ENCODE data around the gene MTO1.
A peak's percentile ranks its signal among the peaks of the same experiment; 100 is the strongest.

Gene MTO1

DNA sequence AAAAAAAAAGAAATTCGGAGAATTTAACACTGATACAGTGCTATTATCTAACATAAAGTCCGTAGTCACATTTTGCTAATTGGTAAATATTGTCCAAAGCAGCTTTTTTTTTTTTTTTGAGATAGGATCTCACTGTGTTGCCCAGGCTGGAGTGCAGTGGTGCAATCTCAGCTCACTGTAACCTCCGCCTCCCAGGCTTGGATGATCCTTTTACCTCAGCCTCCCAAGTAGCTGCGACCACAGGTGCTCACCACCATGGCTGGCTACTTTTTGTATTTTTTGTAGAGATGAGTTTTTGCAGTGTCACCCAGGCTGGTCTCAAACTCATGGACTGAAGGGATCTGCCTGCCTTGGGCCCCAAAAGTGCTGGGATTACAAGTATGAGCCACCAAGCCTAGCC is 15.9 kb downstream of the MTO1 start:
- H3K4me3 ChIP-seq (ENCODE audit: control insufficient read depth, low read depth, low read length): no peak overlapping the region
- no peak for DNase-seq (ENCODE audit: low read depth)
- TF ChIP-seq, protein P1, sequence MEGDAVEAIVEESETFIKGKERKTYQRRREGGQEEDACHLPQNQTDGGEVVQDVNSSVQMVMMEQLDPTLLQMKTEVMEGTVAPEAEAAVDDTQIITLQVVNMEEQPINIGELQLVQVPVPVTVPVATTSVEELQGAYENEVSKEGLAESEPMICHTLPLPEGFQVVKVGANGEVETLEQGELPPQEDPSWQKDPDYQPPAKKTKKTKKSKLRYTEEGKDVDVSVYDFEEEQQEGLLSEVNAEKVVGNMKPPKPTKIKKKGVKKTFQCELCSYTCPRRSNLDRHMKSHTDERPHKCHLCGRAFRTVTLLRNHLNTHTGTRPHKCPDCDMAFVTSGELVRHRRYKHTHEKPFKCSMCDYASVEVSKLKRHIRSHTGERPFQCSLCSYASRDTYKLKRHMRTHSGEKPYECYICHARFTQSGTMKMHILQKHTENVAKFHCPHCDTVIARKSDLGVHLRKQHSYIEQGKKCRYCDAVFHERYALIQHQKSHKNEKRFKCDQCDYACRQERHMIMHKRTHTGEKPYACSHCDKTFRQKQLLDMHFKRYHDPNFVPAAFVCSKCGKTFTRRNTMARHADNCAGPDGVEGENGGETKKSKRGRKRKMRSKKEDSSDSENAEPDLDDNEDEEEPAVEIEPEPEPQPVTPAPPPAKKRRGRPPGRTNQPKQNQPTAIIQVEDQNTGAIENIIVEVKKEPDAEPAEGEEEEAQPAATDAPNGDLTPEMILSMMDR (conservative IDR thresholded peaks at IDR 0.05; ENCODE audit: control insufficient read depth, insufficient read depth, low read depth, low read length): no peak

DNA sequence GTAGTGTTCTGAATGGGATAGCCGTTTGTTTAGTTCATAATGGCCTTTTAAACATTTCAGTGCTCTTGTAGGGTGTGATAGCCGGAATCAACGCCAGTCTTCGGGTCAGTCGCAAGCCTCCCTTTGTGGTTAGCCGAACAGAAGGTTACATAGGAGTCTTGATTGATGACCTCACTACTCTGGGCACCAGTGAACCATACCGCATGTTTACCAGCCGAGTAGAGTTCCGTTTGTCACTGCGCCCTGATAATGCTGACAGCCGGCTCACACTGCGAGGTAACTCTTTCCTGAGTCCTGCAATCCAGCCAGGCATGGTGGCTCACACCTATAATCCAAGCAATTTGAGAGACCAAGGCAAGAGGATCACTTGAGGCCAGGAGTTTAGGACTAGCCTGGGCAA is 20.4 kb downstream of the MTO1 start:
- TF ChIP-seq, protein P1 (conservative IDR thresholded peaks at IDR 0.05; ENCODE audit: control insufficient read depth, insufficient read depth, low read depth, low read length): no peak

DNA sequence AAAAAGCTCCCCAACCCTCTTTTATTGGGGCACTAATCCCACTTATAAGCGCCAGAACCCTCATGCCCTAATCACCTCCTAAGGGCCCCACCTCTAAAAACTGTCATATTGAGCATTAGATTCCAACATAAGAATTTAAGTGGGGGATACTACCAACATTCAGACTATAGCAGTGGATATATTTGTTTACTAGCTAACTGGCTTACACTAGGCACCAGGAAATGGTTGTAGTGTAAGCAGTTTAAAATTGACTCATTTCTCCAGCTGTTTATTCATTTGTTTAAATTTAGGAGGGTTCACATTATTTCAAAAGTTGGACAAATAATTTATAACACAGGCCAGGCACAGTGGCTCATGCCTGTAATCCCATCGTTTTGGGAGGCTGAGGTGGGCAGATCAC is 22.9 kb downstream of the MTO1 start:
- no peak overlapping the region for H3K4me3 ChIP-seq (ENCODE audit: control insufficient read depth, low read depth, low read length)

More for the DNA sequence above, 20.4 kb downstream of the MTO1 start:
- no peak overlapping the region for H3K4me3 ChIP-seq (ENCODE audit: control insufficient read depth, low read depth, low read length)
- peak; percentile 13 for DNase-seq (ENCODE audit: low read depth)

DNA sequence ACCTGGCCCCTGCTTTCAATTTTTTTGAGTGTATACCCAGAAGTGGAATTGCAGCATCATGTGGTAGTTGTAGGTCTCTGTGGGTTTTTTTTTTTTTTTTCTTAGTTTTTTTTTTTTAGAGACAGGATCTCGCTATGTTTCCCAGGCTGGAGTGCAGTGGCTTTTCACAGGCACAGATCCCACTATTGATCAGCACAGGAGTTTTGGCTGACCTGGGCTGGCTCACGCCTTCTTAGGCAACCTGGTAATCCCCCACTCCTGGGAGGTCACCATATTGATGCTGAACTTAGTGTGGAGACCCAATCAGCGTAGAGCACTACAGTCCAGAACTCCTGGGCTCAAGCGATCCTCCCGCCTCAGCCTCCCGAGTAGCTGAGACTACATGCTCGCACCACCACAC is 25.9 kb downstream of the MTO1 start:
- TF ChIP-seq, protein P1 (conservative IDR thresholded peaks at IDR 0.05; ENCODE audit: control insufficient read depth, insufficient read depth, low read depth, low read length): no peak
- DNase-seq (ENCODE audit: low read depth): no peak

More for the DNA sequence above, 22.9 kb downstream of the MTO1 start:
- DNase-seq (ENCODE audit: low read depth): no peak
- TF ChIP-seq, protein P1 (conservative IDR thresholded peaks at IDR 0.05; ENCODE audit: control insufficient read depth, insufficient read depth, low read depth, low read length): no peak

DNA sequence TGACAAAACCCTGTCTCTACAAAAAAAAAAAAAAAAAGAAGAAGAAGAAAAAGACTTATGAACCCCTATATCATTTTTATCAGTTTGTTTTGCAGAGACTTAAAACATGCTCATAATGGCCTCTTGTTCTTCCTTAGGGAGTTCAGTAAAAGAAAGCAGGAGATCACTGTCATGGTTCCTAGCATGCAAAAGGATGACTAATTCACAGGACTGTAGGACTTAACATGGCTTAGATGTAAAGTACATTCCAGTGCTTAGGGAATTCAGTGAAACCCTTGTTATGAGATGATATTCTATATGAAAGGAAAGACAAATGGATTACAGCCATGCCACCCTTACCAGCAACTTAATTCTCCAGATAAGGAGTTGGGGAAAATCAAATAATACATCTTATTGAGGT is 29.8 kb downstream of the MTO1 start:
- TF ChIP-seq, protein P1 (conservative IDR thresholded peaks at IDR 0.05; ENCODE audit: control insufficient read depth, insufficient read depth, low read depth, low read length): no peak
- DNase-seq (ENCODE audit: low read depth): no peak
- no peak overlapping the region for H3K4me3 ChIP-seq (ENCODE audit: control insufficient read depth, low read depth, low read length)

More for the DNA sequence above, 25.9 kb downstream of the MTO1 start:
- H3K4me3 ChIP-seq (ENCODE audit: control insufficient read depth, low read depth, low read length): no peak overlapping the region

DNA sequence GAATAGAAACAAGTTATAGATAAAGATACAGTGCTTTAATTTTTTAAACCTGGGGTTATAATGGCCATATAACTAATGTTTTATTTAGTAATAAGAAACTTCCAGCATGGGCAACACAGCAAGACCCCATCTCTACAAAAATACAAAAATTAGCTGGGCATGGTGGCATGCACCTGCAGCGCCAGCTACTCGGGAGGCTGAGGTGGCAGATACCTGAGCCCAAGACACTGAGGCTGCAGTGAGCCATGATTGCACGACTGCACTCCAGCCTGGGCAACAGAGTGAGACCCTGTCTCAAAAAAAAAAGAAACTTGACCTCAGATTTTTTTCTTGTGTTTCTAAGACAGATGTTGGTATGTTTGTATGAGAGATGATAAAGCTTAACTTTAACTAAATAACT is 36.4 kb downstream of the MTO1 start:
- TF ChIP-seq, protein P1 (conservative IDR thresholded peaks at IDR 0.05; ENCODE audit: control insufficient read depth, insufficient read depth, low read depth, low read length): no peak
- no peak overlapping the region for H3K4me3 ChIP-seq (ENCODE audit: control insufficient read depth, low read depth, low read length)
- DNase-seq (ENCODE audit: low read depth): no peak

Data from fibroblast of mammary gland (primary cell).